ENCODE results near the gene MPEG1.

The MPEG1 gene

DNA sequence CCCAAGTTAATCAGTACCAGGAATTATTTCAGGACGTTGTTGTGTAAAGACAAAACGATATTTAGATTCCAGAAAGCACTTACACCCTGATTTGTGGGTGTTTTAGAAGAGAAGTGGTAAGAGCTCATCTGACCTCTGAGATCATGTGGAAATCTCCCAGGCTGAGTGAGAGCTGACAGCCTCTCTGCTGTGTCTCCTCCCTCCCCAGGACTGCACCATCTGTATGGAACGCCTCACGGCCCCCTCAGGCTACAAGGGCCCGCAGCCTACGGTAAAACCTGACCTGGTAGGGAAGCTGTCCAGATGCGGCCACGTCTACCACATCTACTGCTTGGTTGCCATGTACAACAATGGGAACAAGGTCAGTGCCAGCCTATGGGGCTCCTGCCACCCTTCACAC, 20.8 kb downstream of the MPEG1 start:
- in situ Hi-C loops (cut with MboI; ENCODE audit: low sequenced_read_pairs): no loop called here

DNA sequence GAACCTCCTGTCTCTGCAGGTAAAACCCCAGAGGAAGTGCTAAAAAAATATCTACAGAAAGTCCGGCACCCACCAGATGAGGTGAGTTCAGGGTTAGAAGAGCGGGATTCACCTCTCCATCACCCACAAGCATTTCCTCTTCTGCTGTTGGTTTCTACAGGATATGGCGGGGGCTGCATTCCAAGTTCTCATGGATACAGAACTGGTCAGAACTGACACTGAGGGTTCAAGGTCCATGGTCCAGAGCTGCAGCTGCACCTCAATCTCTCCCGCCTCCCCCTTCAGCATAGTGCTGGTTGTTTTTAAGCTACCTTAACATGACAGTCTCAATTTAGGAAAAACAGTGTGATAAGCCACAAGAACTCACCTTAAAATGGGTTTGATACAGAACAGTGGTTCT, 21.6 kb downstream of the MPEG1 start:
- in situ Hi-C loops (cut with MboI; ENCODE audit: low sequenced_read_pairs): no loop called here

DNA sequence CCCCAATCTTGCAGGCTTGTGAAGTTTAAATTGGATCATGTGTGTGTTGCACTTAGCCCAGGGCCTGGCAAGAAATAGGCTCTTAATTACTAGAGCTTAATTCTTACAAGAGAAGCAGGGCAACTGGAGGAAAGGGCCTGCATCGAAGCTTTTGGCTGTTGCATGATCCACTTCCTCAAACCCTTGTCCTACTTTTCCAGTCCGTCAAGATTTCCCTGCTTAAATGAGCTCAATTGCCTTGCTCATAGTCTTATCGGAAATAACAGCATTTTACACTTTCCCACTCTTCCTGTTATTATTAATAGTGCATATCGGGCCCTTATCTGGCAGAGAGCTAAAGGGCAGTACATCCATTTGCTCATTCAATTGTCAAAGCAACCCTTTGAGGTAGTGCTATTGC, 22.7 kb downstream of the MPEG1 start:
- in situ Hi-C loops (cut with MboI; ENCODE audit: low sequenced_read_pairs): loop anchor here (10.0 kb wide), 1 partner anchor 235 kb away; the partner anchor contains the start of gene OR5A2

DNA sequence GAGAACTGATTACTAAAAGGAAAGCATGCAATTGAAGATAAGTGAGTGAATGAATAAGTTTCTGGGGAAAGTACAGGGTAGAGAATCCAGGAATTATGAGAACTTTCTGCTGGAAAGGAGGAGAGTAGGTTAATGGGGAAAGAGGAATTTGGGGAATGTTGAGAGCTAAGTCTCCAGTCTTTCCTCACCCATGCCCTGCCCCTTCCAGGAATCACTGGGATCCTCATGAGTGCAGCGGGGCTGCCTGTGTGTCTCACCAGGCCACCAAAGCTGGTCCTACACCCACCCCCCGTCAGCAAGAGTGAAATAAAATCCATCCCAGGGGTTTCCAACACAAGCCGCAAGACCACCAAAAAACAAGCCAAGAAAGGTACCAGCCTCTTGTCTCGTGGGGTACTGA, 23.8 kb downstream of the MPEG1 start:
- in situ Hi-C loops (cut with MboI; ENCODE audit: low sequenced_read_pairs): loop anchor here (10.0 kb wide), 1 partner anchor 236 kb away; the partner anchor contains the start of gene OR5A2

DNA sequence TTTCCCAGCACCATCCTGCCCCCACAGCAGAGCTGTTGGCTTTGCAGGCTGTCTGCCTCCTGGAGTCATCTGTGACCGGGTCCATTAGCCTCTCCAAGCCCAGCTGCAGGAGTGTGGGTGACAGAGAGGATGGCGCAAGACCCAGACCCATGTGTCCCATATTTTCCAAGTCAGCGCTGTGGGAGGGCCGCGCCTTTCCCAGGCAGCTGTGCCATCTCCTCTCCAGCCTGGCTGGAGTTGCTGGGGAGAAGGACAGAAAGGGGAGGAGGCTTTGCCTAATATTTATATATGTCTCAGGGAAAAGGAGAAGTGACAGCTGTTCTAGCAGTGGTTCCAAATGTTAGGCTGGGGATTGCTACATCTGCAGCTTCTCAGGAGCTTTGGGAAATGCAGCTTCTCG, 25.1 kb downstream of the MPEG1 start:
- in situ Hi-C loops (cut with MboI; ENCODE audit: low sequenced_read_pairs): loop anchor here (10.0 kb wide), 1 partner anchor 237 kb away; the partner anchor contains the start of gene OR5A2

DNA sequence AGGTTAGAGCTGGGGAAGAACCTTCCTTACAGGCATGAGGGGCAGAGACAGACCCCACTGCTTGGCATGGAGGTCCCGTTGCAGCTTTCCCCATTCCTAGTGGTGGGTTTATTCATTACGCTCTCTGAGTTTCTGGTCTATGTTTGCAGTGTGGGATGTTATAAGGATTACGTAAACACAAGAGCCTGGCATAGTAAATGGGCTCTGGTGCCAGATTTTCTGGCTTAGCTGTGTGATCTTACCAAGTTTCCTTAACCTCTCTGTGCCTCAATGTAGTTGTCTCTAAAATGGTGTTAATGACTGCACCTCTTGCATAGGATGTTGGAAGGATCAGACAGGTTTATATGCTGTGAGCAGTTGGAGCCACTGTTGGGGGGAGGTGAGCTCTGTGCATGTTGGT, 25.7 kb downstream of the MPEG1 start:
- in situ Hi-C loops (cut with MboI; ENCODE audit: low sequenced_read_pairs): loop anchor here (10.0 kb wide), 1 partner anchor 238 kb away; the partner anchor contains the start of gene OR5A2

DNA sequence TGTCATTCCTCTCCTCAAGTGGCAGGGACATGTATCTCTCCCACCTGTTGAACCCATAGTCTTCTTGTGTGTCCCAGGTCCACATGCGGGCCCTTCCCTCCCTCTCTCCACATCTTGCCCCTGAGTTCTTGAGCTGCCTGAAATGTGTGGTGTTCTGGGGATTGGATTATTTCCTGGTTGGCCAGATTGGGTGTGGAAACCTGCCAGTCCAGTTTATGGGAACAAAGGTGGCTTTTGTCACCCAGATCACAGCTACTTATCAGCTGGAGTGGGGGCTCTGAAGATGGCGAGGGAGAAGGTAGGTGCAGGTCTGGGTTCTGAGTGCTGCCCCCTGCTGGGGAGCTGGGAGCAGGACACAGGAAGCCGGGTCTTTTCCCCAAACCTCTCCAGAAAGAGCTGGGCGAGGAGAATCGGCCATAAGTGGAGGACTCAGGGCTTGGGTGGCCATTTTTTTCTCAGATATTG, 26.6 kb downstream of the MPEG1 start:
- in situ Hi-C loops (cut with MboI; ENCODE audit: low sequenced_read_pairs): loop anchor here (10.0 kb wide), 1 partner anchor 239 kb away; the partner anchor contains the start of gene OR5A2

DNA sequence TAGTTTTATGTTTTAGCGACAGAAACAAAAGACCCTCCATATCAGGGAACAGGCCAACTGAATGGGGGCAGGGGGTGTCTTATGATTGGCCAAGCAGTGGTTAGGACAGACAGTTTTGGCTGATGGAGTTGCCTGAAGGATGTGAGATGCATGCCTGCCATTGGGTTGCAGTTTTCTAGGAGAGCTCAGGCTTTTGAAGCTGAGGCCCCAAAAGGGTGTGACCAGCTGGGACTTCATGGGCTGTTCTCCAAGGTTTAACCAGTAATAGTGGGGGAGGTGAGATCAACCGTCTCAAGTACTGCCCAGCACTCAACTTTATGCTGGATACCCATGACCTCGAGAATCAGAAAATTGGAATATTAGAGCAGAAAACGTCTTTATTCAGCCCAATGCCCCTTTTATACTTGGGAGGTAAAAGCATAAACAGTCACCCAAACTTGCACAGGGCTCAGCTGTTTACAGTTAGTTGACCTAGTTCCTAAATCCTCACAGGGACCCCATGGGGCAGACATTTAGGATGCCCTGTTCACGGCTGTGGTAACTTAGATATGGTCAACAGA, 27.3 kb downstream of the MPEG1 start:
- in situ Hi-C loops (cut with MboI; ENCODE audit: low sequenced_read_pairs): loop anchor here (10.0 kb wide), 1 partner anchor 239 kb away; the partner anchor contains the start of gene OR5A2

DNA sequence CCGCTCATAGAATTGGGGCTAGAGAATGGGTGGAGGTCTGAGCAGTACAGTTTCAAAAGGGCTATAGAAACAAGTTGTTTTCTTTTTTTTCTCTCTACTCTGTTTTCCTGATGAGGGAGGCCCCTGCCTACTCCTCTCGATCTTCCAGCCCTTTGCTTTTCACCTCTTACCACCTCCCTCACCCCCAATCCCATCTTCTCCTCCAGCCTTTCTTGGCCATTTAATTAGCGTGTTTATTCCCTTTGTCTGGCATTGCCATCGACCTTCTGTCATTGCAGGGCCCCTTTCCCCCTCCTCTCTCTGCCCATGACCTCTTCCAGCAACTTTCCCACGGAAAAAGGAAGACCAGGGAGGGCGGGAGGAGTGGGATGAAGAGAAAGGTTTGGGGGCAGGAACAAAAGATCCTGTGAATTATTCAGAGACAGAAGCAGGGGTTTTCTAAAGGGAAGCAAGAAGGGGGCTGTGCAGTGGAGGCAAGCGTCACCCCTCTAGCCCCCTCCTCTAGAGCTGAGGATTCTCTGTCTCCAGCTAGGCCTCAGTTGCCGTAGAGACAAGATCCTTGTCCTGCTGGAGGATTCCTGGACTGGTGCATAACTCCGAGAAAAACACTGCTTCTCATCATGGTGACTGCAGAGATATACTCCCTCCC, 27.9 kb downstream of the MPEG1 start:
- in situ Hi-C loops (cut with MboI; ENCODE audit: low sequenced_read_pairs): loop anchor here (10.0 kb wide), 1 partner anchor 240 kb away; the partner anchor contains the start of gene OR5A2

DNA sequence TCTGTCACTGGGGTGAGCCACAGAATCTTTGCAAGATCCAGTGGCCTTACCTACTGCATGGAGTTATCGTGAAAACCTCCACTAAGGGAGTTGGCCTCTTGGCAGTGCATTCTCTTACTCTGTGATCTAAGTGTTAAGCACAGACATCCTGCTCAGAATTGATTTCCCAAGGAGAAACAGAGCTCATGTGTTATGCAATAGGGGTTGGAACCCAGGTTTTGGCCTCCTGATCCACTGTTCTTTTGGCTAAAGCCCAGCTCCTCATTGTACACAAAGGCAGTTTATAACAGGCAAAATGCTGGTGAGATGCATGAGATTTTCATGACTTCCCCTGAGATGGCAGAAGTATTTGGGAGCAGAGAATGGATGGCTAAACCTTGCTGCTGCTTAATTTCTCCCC, 29.0 kb downstream of the MPEG1 start:
- in situ Hi-C loops (cut with MboI; ENCODE audit: low sequenced_read_pairs): loop anchor here (10.0 kb wide), 1 partner anchor 241 kb away; the partner anchor contains the start of gene OR5A2

DNA sequence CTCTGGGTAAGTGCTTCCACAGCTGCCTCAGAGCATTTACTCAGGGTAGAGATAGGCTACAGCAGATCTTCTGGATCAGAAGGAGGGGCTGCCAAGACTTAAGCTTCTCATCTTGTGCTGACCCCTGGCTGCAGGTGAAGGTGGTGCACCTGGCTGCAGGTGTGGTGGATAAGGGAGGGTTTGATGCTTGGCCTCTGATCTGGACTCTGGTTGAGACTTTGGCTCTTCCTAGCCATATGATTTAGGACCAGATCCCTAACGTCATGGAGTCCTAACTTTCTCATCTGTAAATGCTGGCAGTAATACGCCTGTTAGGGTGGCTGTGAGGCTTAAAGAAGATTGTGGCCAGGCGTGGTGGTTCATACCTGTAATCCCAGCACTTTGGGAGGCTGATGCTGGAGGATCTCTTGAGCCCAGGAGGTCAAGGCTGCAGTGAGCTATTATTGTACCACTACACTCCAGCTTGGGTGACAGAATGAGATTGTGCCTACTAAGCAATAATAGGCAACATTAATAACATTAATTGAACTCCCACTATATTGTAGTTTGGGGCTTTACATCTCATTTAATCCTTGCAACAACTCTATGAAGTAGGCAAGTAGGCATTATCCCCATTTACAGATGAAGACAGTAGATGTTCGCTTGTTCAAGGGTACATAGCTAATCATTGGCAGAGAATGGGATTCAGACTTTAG, 30.1 kb downstream of the MPEG1 start:
- in situ Hi-C loops (cut with MboI; ENCODE audit: low sequenced_read_pairs): loop anchor here (10.0 kb wide), 1 partner anchor 242 kb away; the partner anchor contains the start of gene OR5A2

DNA sequence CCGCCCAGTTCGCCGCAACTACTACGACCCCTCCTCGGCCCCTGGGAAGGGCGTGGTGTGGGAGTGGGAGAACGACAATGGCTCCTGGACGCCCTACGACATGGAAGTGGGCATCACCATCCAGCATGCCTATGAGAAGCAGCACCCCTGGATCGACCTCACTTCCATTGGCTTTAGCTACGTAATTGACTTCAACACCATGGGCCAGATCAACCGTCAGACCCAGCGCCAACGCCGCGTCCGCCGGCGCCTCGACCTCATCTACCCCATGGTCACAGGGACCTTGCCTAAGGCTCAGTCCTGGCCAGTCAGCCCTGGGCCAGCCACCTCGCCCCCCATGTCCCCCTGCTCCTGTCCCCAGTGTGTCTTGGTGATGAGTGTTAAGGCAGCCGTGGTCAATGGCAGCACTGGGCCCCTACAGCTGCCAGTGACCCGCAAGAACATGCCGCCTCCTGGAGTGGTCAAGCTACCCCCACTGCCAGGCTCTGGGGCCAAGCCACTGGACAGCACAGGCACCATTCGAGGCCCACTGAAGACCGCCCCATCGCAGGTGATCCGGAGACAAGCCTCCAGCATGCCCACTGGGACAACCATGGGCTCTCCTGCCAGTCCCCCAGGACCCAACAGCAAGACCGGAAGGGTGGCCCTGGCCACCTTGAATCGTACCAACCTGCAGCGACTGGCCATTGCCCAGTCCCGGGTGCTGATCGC, 30.8 kb downstream of the MPEG1 start:
- in situ Hi-C loops (cut with MboI; ENCODE audit: low sequenced_read_pairs): loop anchor here (10.0 kb wide), 1 partner anchor 243 kb away; the partner anchor contains the start of gene OR5A2

DNA sequence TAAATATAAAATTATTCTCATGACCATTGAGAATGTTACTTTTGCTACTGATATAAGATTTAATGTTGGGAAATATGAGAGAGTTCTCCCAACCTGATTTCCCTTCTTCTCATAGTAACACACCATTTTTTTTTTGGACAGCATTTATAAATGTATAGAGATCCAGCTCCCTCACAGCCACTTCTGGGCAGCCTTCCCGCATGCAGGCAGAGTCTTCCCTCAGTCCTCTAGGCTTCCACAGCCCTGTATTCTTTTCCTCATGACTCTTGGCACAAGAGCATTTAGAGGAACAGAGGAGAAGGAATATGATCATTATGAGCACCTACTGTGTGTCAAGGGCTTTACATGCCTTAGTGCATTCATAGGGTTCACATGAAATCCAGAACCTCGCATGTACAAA, 31.8 kb downstream of the MPEG1 start:
- in situ Hi-C loops (cut with MboI; ENCODE audit: low sequenced_read_pairs): loop anchor here (10.0 kb wide), 1 partner anchor 244 kb away; the partner anchor contains the start of gene OR5A2

DNA sequence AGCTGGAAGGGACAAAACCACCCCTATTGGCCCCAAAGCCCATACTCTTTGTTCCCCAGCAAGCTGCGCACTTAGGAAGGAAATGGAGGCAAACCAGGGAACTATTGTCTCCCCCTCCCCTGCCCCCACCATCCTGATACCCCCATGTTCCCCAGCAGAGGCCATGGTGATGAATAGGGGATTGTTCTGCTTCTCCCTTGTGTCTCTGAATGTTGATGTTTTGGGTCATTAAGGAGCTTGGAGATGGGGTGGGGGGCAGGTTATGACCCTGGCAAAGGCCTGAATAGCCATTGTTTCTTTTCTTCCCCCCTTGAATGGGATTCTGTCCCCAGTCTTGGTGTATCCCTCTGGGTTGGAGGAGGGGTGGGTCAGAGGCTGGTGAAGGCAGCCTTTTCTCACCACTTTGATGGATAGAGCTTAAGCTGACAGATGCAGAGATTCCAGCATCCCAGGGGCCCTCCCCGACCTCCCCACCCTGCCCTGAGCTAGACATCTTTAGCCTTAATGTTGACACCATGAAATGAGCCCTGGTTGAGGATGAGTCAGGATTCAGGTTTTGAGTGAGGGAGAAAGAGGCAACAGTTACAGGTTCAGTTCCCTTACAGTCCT, 32.5 kb downstream of the MPEG1 start:
- in situ Hi-C loops (cut with MboI; ENCODE audit: low sequenced_read_pairs): loop anchor here (10.0 kb wide), 1 partner anchor 245 kb away; the partner anchor contains the start of gene OR5A2

DNA sequence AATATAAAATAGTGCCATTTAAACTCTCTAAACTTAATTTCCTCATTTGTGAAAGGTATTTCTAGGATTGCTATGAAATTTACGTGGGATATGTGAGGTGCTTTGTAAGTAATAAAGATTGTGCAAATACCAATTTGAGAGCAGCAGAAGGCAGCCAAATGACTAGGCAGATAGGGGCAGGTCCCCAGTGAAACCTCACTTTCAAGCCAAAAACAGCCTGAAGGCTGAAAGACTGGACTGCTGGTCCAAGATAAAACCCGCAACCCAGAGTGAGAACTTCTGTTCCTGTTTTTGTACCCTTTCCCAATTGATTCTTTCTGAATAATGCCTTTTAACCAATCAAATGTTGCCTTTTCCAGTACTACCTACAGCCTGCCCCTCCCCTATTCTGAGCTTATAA, 33.6 kb downstream of the MPEG1 start:
- in situ Hi-C loops (cut with MboI; ENCODE audit: low sequenced_read_pairs): no loop called here

DNA sequence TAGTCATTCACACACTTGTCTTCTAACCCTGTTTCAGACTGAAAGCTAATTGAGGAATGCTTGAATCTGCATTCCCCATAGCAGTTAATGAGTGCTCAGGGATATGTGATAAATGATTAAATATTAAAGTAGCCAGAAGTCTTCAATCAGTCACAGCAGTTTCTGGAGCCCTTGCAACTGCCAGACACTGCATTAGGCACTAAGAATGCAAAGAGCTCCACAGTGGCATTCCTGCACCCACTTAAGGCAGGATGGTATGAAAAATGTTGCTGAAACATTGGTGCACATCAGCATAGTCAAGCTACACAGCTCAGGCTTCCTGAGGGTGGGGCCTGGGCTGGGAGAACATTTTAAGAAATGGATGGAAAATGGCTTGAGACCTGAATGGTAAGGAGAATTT, 34.3 kb downstream of the MPEG1 start:
- in situ Hi-C loops (cut with MboI; ENCODE audit: low sequenced_read_pairs): no loop called here

DNA sequence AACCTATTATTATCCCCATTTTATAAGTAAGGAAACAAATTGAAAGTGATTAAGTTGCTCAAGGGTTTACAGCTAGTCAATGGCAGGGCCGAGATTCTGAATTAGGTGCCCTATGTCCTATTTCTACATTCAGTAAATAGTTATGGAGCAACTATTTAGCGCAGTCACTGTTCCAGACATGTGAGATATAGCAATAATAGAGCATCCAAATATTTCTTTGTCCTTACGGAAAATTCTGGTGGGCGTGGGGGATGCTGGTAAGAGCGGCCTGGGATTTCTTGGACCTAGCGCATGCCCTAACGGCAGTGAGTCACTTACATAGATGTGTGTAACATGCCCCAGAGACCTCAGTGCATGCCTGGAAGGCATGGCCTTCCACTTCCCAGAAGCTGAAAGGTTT, 36.4 kb downstream of the MPEG1 start:
- in situ Hi-C loops (cut with MboI; ENCODE audit: low sequenced_read_pairs): no loop called here

DNA sequence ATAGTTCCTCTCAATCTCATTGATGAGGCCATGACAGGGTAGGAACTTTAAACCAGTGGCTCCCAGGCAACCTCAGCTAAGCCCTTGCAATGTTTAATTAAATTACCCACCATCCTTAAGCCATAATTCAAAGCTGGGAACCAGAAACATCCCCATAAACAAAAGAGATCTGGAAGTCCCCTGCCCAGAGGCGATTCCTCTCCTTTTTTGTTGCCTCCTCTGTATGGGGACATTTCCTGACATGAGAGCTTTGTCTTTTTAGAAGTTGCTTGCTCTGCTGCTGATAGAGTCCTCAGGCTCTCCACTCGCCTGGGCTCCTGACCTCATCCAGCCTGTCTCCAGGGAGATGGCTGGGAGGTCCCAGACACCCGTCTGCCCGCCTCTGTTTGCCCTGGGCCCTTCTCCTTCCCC, 37.6 kb downstream of the MPEG1 start:
- in situ Hi-C loops (cut with MboI; ENCODE audit: low sequenced_read_pairs): no loop called here

DNA sequence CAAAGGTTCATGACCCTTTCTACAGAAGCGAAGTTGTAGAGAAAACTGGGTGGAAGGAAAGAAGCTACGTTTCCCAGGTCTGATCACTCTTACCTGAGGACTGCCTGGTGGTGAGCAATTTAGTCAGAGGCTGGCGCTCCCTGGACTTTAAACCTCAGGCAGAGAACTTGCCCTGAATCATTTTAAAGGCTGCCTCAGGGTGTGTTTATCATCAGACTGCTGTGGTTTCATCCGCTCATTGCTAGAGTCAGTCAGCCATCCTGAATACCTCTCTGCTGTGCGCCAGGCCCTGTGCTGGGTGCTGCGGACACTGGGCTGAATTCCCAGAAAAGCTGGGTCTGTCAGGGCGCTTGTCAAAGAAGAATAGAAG, 38.1 kb downstream of the MPEG1 start:
- in situ Hi-C loops (cut with MboI; ENCODE audit: low sequenced_read_pairs): no loop called here

DNA sequence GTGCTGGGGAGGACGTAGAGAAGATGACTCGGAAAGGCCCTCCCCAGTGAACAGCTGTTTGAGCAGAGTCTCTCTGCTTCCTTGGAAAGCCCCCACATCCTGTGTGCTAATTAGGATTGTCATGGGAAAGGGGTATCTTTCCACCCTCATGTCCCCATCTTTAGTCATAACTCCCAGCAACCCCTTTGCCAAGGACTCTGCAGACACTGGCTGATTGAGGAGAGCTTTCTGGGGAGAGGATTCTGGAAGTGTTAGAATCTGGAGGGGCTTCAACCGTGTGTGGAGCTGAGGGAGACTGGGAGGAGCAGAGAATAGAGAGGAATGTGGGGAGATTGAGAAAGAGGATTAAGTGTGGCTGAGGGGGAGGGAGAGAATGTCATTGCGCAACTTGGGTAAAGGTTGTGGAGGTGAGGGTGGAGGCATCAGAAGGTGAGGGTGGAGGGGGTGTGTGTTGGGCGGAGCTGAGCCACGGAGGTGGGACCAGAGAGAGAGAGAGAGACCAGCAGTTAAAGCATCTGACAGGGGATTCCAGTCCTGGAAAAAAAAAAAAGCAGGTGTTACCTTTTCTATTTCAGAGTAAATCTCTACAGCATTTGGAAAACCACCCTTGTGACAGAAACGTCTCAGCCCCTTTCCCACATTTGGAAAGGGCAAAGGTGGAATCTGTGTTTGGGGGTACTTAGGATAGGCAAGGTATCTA, 38.6 kb downstream of the MPEG1 start:
- in situ Hi-C loops (cut with MboI; ENCODE audit: low sequenced_read_pairs): no loop called here

Measured in HL-60/S4 treated with retinoic acid at 250 ng/mL for 4 days and 3 days (cell line).